HFF-Myc (cell line): ENCODE measurements around the gene NEK6.

Experiments used
- DNase-seq: peaks from one replicate; pipeline ENCODE4 v3.0.0-alpha.2; 2011; ENCODE audit warnings: low read depth; ENCODE audit errors: extremely low read depth
- H3K4me3 ChIP-seq: replicated peaks from 2 replicates; pipeline ENCODE4 v1.5.1; 2011; ENCODE audit warnings: low read depth, mild to moderate bottlenecking, control low read depth, low read length
- CTCF ChIP-seq: IDR thresholded peaks from 2 replicates; pipeline ENCODE4 v1.5.1; 2012; ENCODE audit warnings: mild to moderate bottlenecking, low read depth, low read length, control low read depth; ENCODE audit errors: missing control alignments

The NEK6 gene

GRCh38 chr9:124332361-124333202 lies 74.8 kb downstream of the NEK6 start:
- no peak for TF ChIP-seq CTCF
- no peak for DNase-seq
- H3K4me3 ChIP-seq, result no peak overlapping the region

GRCh38 chr9:124333203-124333579 lies 75.4 kb downstream of the NEK6 start:
- no peak for DNase-seq
- TF ChIP-seq CTCF, result no peak
- no peak overlapping the region for H3K4me3 ChIP-seq

- no peak for DNase-seq
- H3K4me3 ChIP-seq, result no peak overlapping the region
- TF ChIP-seq CTCF, result no peak
Measured at GRCh38 chr9:124334568-124335319, 77.0 kb downstream of the NEK6 start.

GRCh38 chr9:124335320-124335707 lies 77.6 kb downstream of the NEK6 start:
- no peak overlapping the region for H3K4me3 ChIP-seq
- no peak for TF ChIP-seq CTCF
- no peak for DNase-seq

- TF ChIP-seq CTCF, result no peak
- DNase-seq, result no peak
Measured at GRCh38 chr9:124337562-124337961, 79.8 kb downstream of the NEK6 start.

GRCh38 chr9:124339603-124340146 lies 81.9 kb downstream of the NEK6 start:
- no peak for DNase-seq
- no peak overlapping the region for H3K4me3 ChIP-seq
- no peak for TF ChIP-seq CTCF

More at GRCh38 chr9:124337562-124337961, 79.8 kb downstream of the NEK6 start:
- no peak overlapping the region for H3K4me3 ChIP-seq
